Hematopoietic multipotent progenitor cell (in vitro differentiated cells): Measurements from ENCODE around the gene KIAA1328. TPM values are rescaled to one million over a fixed set of nuclear protein-coding genes. Genes with fewer than 3 reads are reported as not detected.
A peak's percentile ranks its signal among the peaks of the same experiment; 100 is the strongest.
"Not testable (repeated sequence)": the region's sequence is repeated elsewhere in the genome, so short reads cannot be mapped to it uniquely, and the experiment has no call there.

Experiments
- DNase-seq, 3 donors: peaks; one replicate each; pipeline ENCODE4 v3.0.0-alpha.2; 2011 to 2015; ENCODE audit warnings: low read depth in 2 of 3, low spot score in 2 of 3
- total RNA-seq: library from RNA; depleted of rRNA; stranded (reverse); fragments of >200 nt; gene quantifications from one replicate; pipeline ENCODE4 v1.2.3, GENCODE V29; 2012

KIAA1328 gene
- total RNA-seq, 1 donor: 8.9 TPM

GRCh38 chr18:36879796-36880195, 50.9 kb downstream of the KIAA1328 start:
- not testable (repeated sequence) for DNase-seq

GRCh38 chr18:36885981-36886380, 57.1 kb downstream of the KIAA1328 start:
- no peak for DNase-seq

GRCh38 chr18:36887114-36887513, 58.2 kb downstream of the KIAA1328 start:
- DNase-seq: no peak

GRCh38 chr18:36887864-36888263, 58.9 kb downstream of the KIAA1328 start:
- no peak for DNase-seq

- DNase-seq: no peak
These were observed 59.9 kb downstream of the KIAA1328 start for GRCh38 chr18:36888778-36889177.

- DNase-seq: no peak
These were observed 60.4 kb downstream of the KIAA1328 start for GRCh38 chr18:36889321-36889720.

GRCh38 chr18:36889742-36890141, 60.8 kb downstream of the KIAA1328 start:
- no peak for DNase-seq

- DNase-seq: no peak
These were observed 61.7 kb downstream of the KIAA1328 start for GRCh38 chr18:36890598-36890997.

GRCh38 chr18:36893227-36893626, 64.3 kb downstream of the KIAA1328 start:
- no peak for DNase-seq

GRCh38 chr18:36895606-36896005, 66.7 kb downstream of the KIAA1328 start:
- DNase-seq: no peak

GRCh38 chr18:36897253-36897652, 68.3 kb downstream of the KIAA1328 start:
- DNase-seq: no peak

- DNase-seq: peak in 1 of 3 donors; percentile 4
These were observed 70.4 kb downstream of the KIAA1328 start for GRCh38 chr18:36899289-36899688.

- DNase-seq: no peak
These were observed 71.5 kb downstream of the KIAA1328 start for GRCh38 chr18:36900466-36900865.

GRCh38 chr18:36901277-36901701, 72.4 kb downstream of the KIAA1328 start:
- no peak for DNase-seq

- DNase-seq: no peak
These were observed 74.4 kb downstream of the KIAA1328 start for GRCh38 chr18:36903215-36903928.

- DNase-seq: no peak
These were observed 76.6 kb downstream of the KIAA1328 start for GRCh38 chr18:36905571-36905970.

GRCh38 chr18:36909282-36909681, 80.4 kb downstream of the KIAA1328 start:
- not testable (repeated sequence) for DNase-seq

- DNase-seq: peak in 1 of 3 donors; percentile 62
These were observed 84.0 kb downstream of the KIAA1328 start for GRCh38 chr18:36912887-36913286.

GRCh38 chr18:36917907-36918306, 89.0 kb downstream of the KIAA1328 start:
- DNase-seq: no peak

- DNase-seq: no peak
These were observed 100.7 kb downstream of the KIAA1328 start for GRCh38 chr18:36929601-36930000.

- DNase-seq: no peak
These were observed 102.2 kb downstream of the KIAA1328 start for GRCh38 chr18:36931106-36931505.

GRCh38 chr18:36933552-36933951, 104.6 kb downstream of the KIAA1328 start:
- no peak for DNase-seq

- DNase-seq: no peak
These were observed 106.0 kb downstream of the KIAA1328 start for GRCh38 chr18:36934884-36935283.
